ENCODE data around the gene ATP4B.

The ATP4B gene

GRCh38 chr13:113604186-113604585 is 53.8 kb downstream of the ATP4B start:
- DNase-seq = no peak

DNA sequence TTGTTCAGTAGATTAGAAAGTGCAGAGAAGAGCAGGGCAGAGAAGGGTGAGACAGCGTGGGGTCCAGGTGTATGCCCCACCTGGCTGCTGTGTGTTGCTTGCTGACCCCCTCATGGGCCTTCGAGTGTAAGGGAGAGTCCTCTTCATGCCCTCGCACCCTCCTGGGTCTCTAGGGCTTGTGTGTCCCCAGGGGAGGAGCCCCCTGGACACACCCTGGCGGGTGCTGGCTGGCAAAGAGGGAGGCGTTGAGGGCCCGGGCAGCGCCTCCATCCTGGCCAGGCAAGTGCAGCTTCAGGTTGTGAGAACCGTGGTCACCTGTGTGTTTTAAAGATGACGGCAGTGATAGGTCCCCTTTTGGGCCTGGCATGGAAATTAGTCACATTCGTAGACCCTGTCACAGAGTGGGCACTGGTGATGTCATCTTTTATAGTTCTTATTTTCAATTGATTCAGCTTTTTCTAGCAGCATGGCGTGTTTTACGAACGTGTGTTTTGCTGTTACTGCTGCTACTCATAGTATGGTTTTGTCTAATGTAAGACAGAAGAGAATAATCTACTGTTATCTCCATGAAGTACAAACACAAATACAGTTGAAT is 54.8 kb downstream of the ATP4B start:
- no peak for DNase-seq

- no peak for DNase-seq
These were observed 55.6 kb downstream of the ATP4B start for GRCh38 chr13:113602291-113602988.

GRCh38 chr13:113601166-113602070 is 56.6 kb downstream of the ATP4B start:
- DNase-seq = no peak

- no peak for DNase-seq
These were observed 58.6 kb downstream of the ATP4B start for GRCh38 chr13:113599391-113599790.

Data from SHP77 (cell line).